RWPE2 (cell line): ENCODE data around the gene B4GALNT4.
"Not testable (repeated sequence)": the region's sequence is repeated elsewhere in the genome, so short reads cannot be mapped to it uniquely, and the experiment has no call there.

ENCODE experiments used
- ATAC-seq: fragments of 200-7000 bp; cut with Tn5 transposase; 3 replicates; pipeline ENCODE4 v1.9.1; 2021; ENCODE audit warnings: low read depth
- DNase-seq: peaks from one replicate; pipeline ENCODE4 v3.0.0-alpha.2; 2020; ENCODE audit warnings: low spot score
- H3K27ac ChIP-seq: fragments of 450-650 bp; 2 replicates; pipeline ENCODE4 v1.5.1; 2017; ENCODE audit warnings: mild to moderate bottlenecking; ENCODE audit not compliant: poor library complexity, severe bottlenecking
- H3K27me3 ChIP-seq: fragments of 250-450 bp; sonication (Bioruptor Pico); 2 replicates; pipeline ENCODE4 v1.5.1; 2021; ENCODE audit warnings: mild to moderate bottlenecking, moderate library complexity; ENCODE audit not compliant: insufficient read depth, poor library complexity, severe bottlenecking
- H3K36me3 ChIP-seq: fragments of 250-450 bp; sonication (Bioruptor Pico); 2 replicates; pipeline ENCODE4 v1.5.1; 2020; ENCODE audit warnings: low read depth, mild to moderate bottlenecking, moderate library complexity
- H3K4me1 ChIP-seq: fragments of 250-450 bp; sonication (Bioruptor Pico); 2 replicates; pipeline ENCODE4 v1.5.1; 2021; ENCODE audit warnings: mild to moderate bottlenecking, moderate library complexity; ENCODE audit not compliant: insufficient read depth, poor library complexity, severe bottlenecking
- H3K4me3 ChIP-seq: fragments of 250-450 bp; sonication (Bioruptor Pico); 2 replicates; pipeline ENCODE4 v1.5.1; 2021; ENCODE audit warnings: mild to moderate bottlenecking, moderate library complexity; ENCODE audit not compliant: severe bottlenecking
- H3K9me3 ChIP-seq: fragments of 250-450 bp; sonication (Bioruptor Pico); 2 replicates; pipeline ENCODE4 v1.5.1; 2021; ENCODE audit warnings: mild to moderate bottlenecking, moderate library complexity; ENCODE audit not compliant: severe bottlenecking
- CTCF ChIP-seq: fragments of 450-650 bp; IDR thresholded peaks from one replicate; pipeline ENCODE4 v1.5.1; 2017; ENCODE audit warnings: mild to moderate bottlenecking, moderate library complexity; ENCODE audit not compliant: poor library complexity, severe bottlenecking

B4GALNT4 gene

GRCh38 chr11:398826-399225 lies 29.5 kb downstream of the B4GALNT4 start:
- Histone ChIP-seq H3K27me3 (no peaks in the 10 kb centered on the region), H3K4me3 (no peak overlapping the region), H3K27ac (no peak overlapping the region), H3K4me1 (peaks cover 5% of the 10 kb centered on the region), H3K9me3 (no peaks in the 10 kb centered on the region), H3K36me3 (peaks cover 39% of the 10 kb centered on the region)
- ATAC-seq: no peak
- no peak for DNase-seq
- no peak for TF ChIP-seq CTCF

GRCh38 chr11:399731-400211 lies 30.5 kb downstream of the B4GALNT4 start:
- peaks cover 5% of the 10 kb centered on the region for H3K4me1 ChIP-seq
- no peak overlapping the region for H3K27ac ChIP-seq
- H3K9me3 ChIP-seq: no peaks in the 10 kb centered on the region
- H3K27me3 ChIP-seq: no peaks in the 10 kb centered on the region
- peaks cover 47% of the 10 kb centered on the region for H3K36me3 ChIP-seq
- no peak for DNase-seq
- H3K4me3 ChIP-seq: no peak overlapping the region
- TF ChIP-seq CTCF: no peak
- ATAC-seq: no peak

- TF ChIP-seq CTCF: no peak
- DNase-seq: no peak
- Histone ChIP-seq H3K4me3 (no peak overlapping the region), H3K4me1 (peaks cover 5% of the 10 kb centered on the region), H3K36me3 (peaks cover 47% of the 10 kb centered on the region), H3K27ac (no peak overlapping the region), H3K9me3 (no peaks in the 10 kb centered on the region), H3K27me3 (no peaks in the 10 kb centered on the region)
- ATAC-seq: no peak
Measured at GRCh38 chr11:400241-400689, 31.0 kb downstream of the B4GALNT4 start.

GRCh38 chr11:401196-401595 lies 31.9 kb downstream of the B4GALNT4 start:
- H3K36me3 ChIP-seq: peaks cover 45% of the 10 kb centered on the region
- not testable (repeated sequence) for H3K9me3 ChIP-seq, H3K4me3 ChIP-seq, DNase-seq, H3K27me3 ChIP-seq, H3K27ac ChIP-seq, H3K4me1 ChIP-seq, ATAC-seq

- no peaks in the 10 kb centered on the region for H3K27me3 ChIP-seq
- no peaks in the 10 kb centered on the region for H3K9me3 ChIP-seq
- TF ChIP-seq CTCF: no peak
- no peaks in the 10 kb centered on the region for H3K4me1 ChIP-seq
- no peak overlapping the region for H3K4me3 ChIP-seq
- DNase-seq (no peak), ATAC-seq (no peak)
- no peak overlapping the region for H3K27ac ChIP-seq
- H3K36me3 ChIP-seq: peaks cover 31% of the 10 kb centered on the region
Measured at GRCh38 chr11:403021-403760, 33.9 kb downstream of the B4GALNT4 start.
